ENCODE measurements around the gene ARMH1. TPM values are rescaled to one million over a fixed set of nuclear protein-coding genes. Genes with fewer than 3 reads are reported as not detected.
"Not testable (repeated sequence)": the region's sequence is repeated elsewhere in the genome, so short reads cannot be mapped to it uniquely, and the experiment has no call there.

ARMH1 gene
- total RNA-seq, 2 donors from 2014 or later, result 1.0 to 1.6 TPM

GRCh38 chr1:44661781-44662682 is 12.5 kb upstream of the ARMH1 start:
- intact Hi-C loops (cut with DNase I), result no loop called here

GRCh38 chr1:44662683-44663030 is 11.9 kb upstream of the ARMH1 start:
- no peak for DNase-seq (ENCODE audit: low spot score)
- intact Hi-C loops (cut with DNase I), result no loop called here

More at GRCh38 chr1:44661781-44662682, 12.5 kb upstream of the ARMH1 start:
- DNase-seq (ENCODE audit: low spot score), result no peak

- no peak for DNase-seq (ENCODE audit: low spot score)
- intact Hi-C loops (cut with DNase I), result no loop called here
Observed at GRCh38 chr1:44663417-44663816, 11.1 kb upstream of the ARMH1 start.

GRCh38 chr1:44664730-44665370 is 9.7 kb upstream of the ARMH1 start:
- no peak for DNase-seq (ENCODE audit: low spot score)
- intact Hi-C loops (cut with DNase I), result no loop called here

- intact Hi-C loops (cut with DNase I); DNase-seq (ENCODE audit: low spot score): not testable (repeated sequence)
Observed at GRCh38 chr1:44666719-44667118, 7.8 kb upstream of the ARMH1 start.

GRCh38 chr1:44670751-44671640 is 3.5 kb upstream of the ARMH1 start:
- intact Hi-C loops (cut with DNase I), result loop anchor here in 1 of 2 donors (5.0 kb wide), 1 partner anchor 1089 kb away; no protein-coding TSS in a partner anchor
- no peak for DNase-seq (ENCODE audit: low spot score)

- intact Hi-C loops (cut with DNase I), result loop anchor here in 1 of 2 donors (5.0 kb wide), 1 partner anchor 1090 kb away; no protein-coding TSS in a partner anchor
- no peak for DNase-seq (ENCODE audit: low spot score)
Observed at GRCh38 chr1:44672254-44672955, 2.1 kb upstream of the ARMH1 start.

GRCh38 chr1:44672961-44673674 is 1.4 kb upstream of the ARMH1 start:
- intact Hi-C loops (cut with DNase I), result loop anchor here in 1 of 2 donors (5.0 kb wide), 1 partner anchor 1091 kb away; no protein-coding TSS in a partner anchor
- DNase-seq (ENCODE audit: low spot score), result no peak

- intact Hi-C loops (cut with DNase I), result loop anchor here in 1 of 2 donors (5.0 kb wide), 1 partner anchor 1091 kb away; no protein-coding TSS in a partner anchor
- no peak for DNase-seq (ENCODE audit: low spot score)
Observed at GRCh38 chr1:44673675-44674112, 820 bp upstream of the ARMH1 start.

- no peak for DNase-seq (ENCODE audit: low spot score)
- intact Hi-C loops (cut with DNase I), result no loop called here
Observed at GRCh38 chr1:44675186-44675585, 672 bp downstream of the ARMH1 start.

- intact Hi-C loops (cut with DNase I), result no loop called here
Observed at GRCh38 chr1:44676484-44677200, 2.1 kb downstream of the ARMH1 start.

GRCh38 chr1:44677201-44677766 is 2.8 kb downstream of the ARMH1 start:
- intact Hi-C loops (cut with DNase I), result no loop called here
- DNase-seq (ENCODE audit: low spot score), result no peak

More at GRCh38 chr1:44676484-44677200, 2.1 kb downstream of the ARMH1 start:
- DNase-seq (ENCODE audit: low spot score), result no peak

GRCh38 chr1:44678120-44678519 is 3.6 kb downstream of the ARMH1 start:
- DNase-seq (ENCODE audit: low spot score), result no peak

GRCh38 chr1:44678626-44679025 is 4.1 kb downstream of the ARMH1 start:
- no peak for DNase-seq (ENCODE audit: low spot score)
- intact Hi-C loops (cut with DNase I), result no loop called here

More at GRCh38 chr1:44678120-44678519, 3.6 kb downstream of the ARMH1 start:
- intact Hi-C loops (cut with DNase I), result no loop called here

- no peak for DNase-seq (ENCODE audit: low spot score)
- intact Hi-C loops (cut with DNase I), result no loop called here
Observed at GRCh38 chr1:44679468-44679867, 5.0 kb downstream of the ARMH1 start.

- no peak for DNase-seq (ENCODE audit: low spot score)
- intact Hi-C loops (cut with DNase I), result loop anchor here in 1 of 2 donors (5.0 kb wide), 1 partner anchor 520 kb away; no protein-coding TSS in a partner anchor
Observed at GRCh38 chr1:44681905-44682882, 7.7 kb downstream of the ARMH1 start.

Data from posterior vena cava (tissue), 2 donors.